ENCODE data around the gene CCDC34. TPM values are rescaled to one million over a fixed set of nuclear protein-coding genes. Genes with fewer than 3 reads are reported as not detected.

CCDC34 gene
- total RNA-seq, 6 experiments from 2014 or later: 7.9 to 18.7 (median 13.9) TPM

DNA sequence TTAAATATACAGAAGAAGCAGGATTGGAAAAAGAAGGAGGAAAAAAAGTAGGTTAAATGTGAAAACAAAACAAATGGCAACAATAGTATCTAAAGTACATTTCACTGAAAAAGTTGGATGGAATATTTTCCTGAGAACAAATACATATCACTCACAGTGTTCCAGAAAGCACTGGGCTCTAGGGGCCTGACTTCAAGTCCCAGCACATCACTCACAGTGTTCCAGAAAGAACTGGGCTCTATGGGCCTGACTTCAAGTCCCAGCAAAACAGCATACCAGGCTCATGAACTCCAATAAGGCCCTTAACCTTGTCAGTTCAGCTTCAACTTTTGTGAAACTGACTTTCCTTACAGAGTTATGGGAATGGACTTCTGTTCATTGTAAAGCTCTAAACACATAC, 46.0 kb upstream of the CCDC34 start:
- H3K4me3 Mint-ChIP-seq: no peak overlapping the region
- TF ChIP-seq, protein P1, sequence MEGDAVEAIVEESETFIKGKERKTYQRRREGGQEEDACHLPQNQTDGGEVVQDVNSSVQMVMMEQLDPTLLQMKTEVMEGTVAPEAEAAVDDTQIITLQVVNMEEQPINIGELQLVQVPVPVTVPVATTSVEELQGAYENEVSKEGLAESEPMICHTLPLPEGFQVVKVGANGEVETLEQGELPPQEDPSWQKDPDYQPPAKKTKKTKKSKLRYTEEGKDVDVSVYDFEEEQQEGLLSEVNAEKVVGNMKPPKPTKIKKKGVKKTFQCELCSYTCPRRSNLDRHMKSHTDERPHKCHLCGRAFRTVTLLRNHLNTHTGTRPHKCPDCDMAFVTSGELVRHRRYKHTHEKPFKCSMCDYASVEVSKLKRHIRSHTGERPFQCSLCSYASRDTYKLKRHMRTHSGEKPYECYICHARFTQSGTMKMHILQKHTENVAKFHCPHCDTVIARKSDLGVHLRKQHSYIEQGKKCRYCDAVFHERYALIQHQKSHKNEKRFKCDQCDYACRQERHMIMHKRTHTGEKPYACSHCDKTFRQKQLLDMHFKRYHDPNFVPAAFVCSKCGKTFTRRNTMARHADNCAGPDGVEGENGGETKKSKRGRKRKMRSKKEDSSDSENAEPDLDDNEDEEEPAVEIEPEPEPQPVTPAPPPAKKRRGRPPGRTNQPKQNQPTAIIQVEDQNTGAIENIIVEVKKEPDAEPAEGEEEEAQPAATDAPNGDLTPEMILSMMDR (IDR thresholded peaks at IDR 0.05): no peak
- no peak for DNase-seq
- no peak overlapping the region for H3K27ac Mint-ChIP-seq
- H3K4me1 Mint-ChIP-seq (ENCODE audit: low read depth): no peaks in the 10 kb centered on the region
- no peaks in the 10 kb centered on the region; the same call in 1 of the 2 replicates for H3K36me3 Mint-ChIP-seq (ENCODE audit: low read depth)
- H3K9me3 Mint-ChIP-seq: no peaks in the 10 kb centered on the region
- no peaks in the 10 kb centered on the region for H3K27me3 Mint-ChIP-seq (ENCODE audit: insufficient read depth)

DNA sequence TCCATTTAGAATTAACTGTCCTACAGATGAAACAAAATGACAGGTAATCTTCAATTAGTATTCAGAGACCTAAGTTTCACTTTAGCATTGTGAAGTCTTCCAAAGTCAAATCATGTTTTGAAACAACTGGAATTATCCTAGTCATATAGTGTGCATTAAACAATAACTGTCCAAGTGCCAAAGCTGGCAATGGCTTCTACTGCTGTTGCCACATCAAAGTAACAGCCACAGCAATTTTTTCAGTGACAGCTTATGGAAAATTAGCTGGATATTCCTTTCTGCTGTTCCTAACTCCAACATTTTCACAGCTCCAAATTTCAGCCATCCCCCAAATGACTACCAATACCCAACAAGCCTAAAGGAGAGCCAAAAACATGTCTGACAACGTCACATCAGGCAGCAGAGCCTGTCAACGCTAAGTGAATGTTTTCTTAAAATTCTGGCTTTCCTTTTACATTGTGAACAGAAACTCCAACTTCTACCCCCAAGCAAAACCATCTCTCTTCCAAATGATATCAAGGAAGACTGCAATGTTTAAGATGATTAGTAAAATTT, 45.3 kb upstream of the CCDC34 start:
- Mint-ChIP-seq H3K27ac (no peak overlapping the region), H3K4me1 (ENCODE audit: low read depth) (no peaks in the 10 kb centered on the region)

DNA sequence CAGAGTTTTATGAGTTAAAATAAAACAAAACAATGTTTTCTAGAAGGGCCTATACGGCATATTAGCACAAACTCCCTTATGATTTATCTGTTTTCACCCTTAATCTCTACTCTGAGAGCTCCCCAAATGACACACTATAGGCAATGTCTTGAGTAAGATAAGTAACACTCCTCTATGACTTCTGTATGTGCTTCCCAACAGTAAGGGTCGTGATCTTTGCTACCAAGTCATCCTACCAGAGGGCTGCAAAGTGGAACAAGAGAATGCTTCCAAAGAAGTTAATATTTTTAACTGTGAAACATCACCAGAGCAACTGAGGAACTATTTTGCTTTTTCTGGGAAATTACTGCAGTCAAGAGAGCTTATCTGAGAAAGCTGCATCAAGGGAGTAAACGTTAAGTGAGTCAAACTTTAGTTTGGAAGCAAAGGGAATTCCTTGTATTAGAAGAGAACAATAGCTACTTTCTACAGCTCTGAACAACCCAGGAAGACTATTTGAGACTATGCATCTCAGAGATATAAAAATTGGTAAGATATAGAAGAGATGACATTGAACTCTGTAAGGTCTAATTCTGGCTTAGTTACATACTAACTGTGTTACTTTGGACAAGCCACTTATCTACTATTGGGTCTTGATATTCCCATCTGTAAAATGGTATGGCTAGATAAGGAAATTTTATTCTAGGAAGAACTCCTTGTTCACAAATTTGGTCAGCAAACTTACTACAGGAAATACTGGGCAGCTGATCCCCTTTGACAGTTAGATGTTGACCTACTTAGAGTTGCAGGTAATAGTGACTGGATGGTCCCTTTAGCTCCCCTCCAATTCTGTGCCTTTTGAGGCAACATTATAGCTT, 43.7 kb upstream of the CCDC34 start:
- Mint-ChIP-seq H3K9me3 (no peaks in the 10 kb centered on the region), H3K27me3 (ENCODE audit: insufficient read depth) (no peaks in the 10 kb centered on the region), H3K36me3 (ENCODE audit: low read depth) (no peaks in the 10 kb centered on the region; the same call in 1 of the 2 replicates), H3K4me3 (no peak overlapping the region), H3K27ac (no peak overlapping the region), H3K4me1 (ENCODE audit: low read depth) (peaks cover 6% of the 10 kb centered on the region)
- DNase-seq: no peak
- TF ChIP-seq, protein P1 (IDR thresholded peaks at IDR 0.05): no peak

More for the DNA sequence above, 45.3 kb upstream of the CCDC34 start:
- TF ChIP-seq, protein P1 (IDR thresholded peaks at IDR 0.05): no peak
- DNase-seq: no peak
- no peaks in the 10 kb centered on the region for H3K9me3 Mint-ChIP-seq
- no peaks in the 10 kb centered on the region; the same call in 1 of the 2 replicates for H3K36me3 Mint-ChIP-seq (ENCODE audit: low read depth)
- no peak overlapping the region for H3K4me3 Mint-ChIP-seq
- H3K27me3 Mint-ChIP-seq (ENCODE audit: insufficient read depth): no peaks in the 10 kb centered on the region

DNA sequence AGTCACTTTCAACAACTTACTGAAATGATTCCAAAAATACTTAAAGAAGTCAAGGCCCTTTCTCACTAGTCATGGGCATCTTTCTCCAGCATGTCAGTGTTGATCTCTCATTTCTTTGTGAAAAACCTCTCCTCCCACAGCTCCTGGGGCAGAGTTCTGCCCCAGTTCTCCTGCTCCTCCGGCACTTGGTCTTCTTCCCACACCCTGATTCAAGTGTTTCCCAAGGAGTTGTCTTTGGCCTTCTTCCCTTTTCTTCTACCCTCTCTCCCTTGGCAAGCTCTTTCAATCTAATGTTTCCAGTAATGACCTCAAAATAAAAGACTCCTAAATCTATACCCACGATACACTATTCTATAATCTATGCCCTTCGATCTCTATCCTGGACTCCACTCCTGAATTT, 42.1 kb upstream of the CCDC34 start:
- Mint-ChIP-seq H3K9me3 (no peaks in the 10 kb centered on the region), H3K27ac (no peak overlapping the region), H3K36me3 (ENCODE audit: low read depth) (no peaks in the 10 kb centered on the region; the same call in 1 of the 2 replicates), H3K4me3 (no peak overlapping the region), H3K27me3 (ENCODE audit: insufficient read depth) (no peaks in the 10 kb centered on the region), H3K4me1 (ENCODE audit: low read depth) (peaks cover 11% of the 10 kb centered on the region)
- DNase-seq: no peak
- TF ChIP-seq, protein P1 (IDR thresholded peaks at IDR 0.05): no peak

DNA sequence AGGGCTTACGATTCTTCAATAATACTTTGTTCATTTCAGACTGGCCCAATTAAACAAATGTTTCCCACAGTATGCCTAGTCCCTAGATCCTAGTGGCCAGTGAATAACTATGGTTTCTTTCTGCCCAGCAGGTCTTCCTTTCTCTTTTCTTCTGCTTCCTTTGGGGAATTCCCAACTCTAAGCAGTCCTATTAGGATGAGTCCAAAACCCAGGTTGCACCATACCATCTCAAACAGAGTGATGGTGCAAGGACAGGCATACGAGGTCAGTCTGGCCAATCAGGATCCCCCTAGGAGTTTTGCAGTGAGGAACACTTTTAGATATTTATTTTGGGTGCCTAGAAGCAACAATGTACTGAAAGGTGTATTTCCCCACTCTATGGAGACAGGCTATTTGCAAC, 41.4 kb upstream of the CCDC34 start:
- Mint-ChIP-seq H3K4me3 (no peak overlapping the region), H3K36me3 (ENCODE audit: low read depth) (no peaks in the 10 kb centered on the region; the same call in 1 of the 2 replicates), H3K9me3 (no peaks in the 10 kb centered on the region), H3K27ac (no peak overlapping the region), H3K4me1 (ENCODE audit: low read depth) (peaks cover 11% of the 10 kb centered on the region), H3K27me3 (ENCODE audit: insufficient read depth) (no peaks in the 10 kb centered on the region)
- no peak for DNase-seq
- TF ChIP-seq, protein P1 (IDR thresholded peaks at IDR 0.05): no peak
